Measurements from ENCODE around the gene ADGRG7. TPM values are rescaled to one million over a fixed set of nuclear protein-coding genes. Genes with fewer than 3 reads are reported as not detected.

Gene ADGRG7
- polyA plus RNA-seq, 1 donor (not counting 4 experiments of a cell fraction or from before 2014, with no cell fraction given): 0.03 TPM

DNA sequence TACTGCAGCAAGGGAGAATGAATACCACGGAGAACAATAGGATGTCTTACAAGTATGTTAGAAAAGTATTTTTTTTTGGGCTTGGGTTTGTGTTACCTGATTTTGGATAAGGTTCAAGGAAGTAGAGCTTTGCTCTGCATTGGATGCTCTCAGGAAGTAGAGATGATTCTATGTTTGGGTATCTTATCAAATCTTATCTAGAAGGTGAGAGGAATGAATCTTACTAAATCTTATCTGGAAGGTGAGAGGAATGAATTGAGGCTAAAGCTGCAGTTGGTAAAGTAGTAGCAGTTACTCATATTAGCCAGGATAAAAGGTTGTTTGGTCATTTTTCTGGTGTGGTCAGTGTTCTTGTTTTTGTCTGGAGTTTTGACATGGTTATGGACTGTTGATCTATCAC, 117.3 kb downstream of the ADGRG7 start:
- Histone ChIP-seq H3K36me3 (ENCODE audit: control insufficient read depth in 2 of 2, extremely low read depth in 1 of 2, insufficient read depth in 2 of 2, low read length in 2 of 2) (peaks cover 14 to 35% of the 10 kb centered on the region in 2 experiments), H3K9ac (ENCODE audit: control insufficient read depth, extremely low read depth, insufficient read depth, low read length) (no peak overlapping the region), H2AFZ (ENCODE audit: control insufficient read depth, low read length) (no peak overlapping the region), H3K27ac (ENCODE audit: control insufficient read depth, insufficient read depth, low read length) (no peak overlapping the region), H4K20me1 (ENCODE audit: control insufficient read depth, extremely low read depth, insufficient read depth, low read length) (peaks cover 3% of the 10 kb centered on the region), H3K4me2 (ENCODE audit: control insufficient read depth, extremely low read depth, insufficient read depth, low read depth, low read length) (no peak overlapping the region), H3K9me1 (ENCODE audit: control insufficient read depth, extremely low read depth, insufficient read depth, low read length) (no peaks in the 10 kb centered on the region), H3K4me1 (ENCODE audit: control insufficient read depth, extremely low read depth, insufficient read depth, low read length) (no peaks in the 10 kb centered on the region), H3K9me3 (ENCODE audit: control insufficient read depth, low read depth, low read length) (no peaks in the 10 kb centered on the region), H3K4me3 (ENCODE audit: control insufficient read depth in 2 of 3, extremely low read depth in 1 of 3, insufficient read depth in 2 of 3, low read depth in 1 of 3, low read length in 3 of 3) (no peak overlapping the region), H3K79me2 (ENCODE audit: control insufficient read depth, insufficient read depth, low read length) (peaks cover 74% of the 10 kb centered on the region), H3K27me3 (ENCODE audit: control insufficient read depth, extremely low read depth, insufficient read depth, low read length) (no peaks in the 10 kb centered on the region)
- TF ChIP-seq, protein P1, sequence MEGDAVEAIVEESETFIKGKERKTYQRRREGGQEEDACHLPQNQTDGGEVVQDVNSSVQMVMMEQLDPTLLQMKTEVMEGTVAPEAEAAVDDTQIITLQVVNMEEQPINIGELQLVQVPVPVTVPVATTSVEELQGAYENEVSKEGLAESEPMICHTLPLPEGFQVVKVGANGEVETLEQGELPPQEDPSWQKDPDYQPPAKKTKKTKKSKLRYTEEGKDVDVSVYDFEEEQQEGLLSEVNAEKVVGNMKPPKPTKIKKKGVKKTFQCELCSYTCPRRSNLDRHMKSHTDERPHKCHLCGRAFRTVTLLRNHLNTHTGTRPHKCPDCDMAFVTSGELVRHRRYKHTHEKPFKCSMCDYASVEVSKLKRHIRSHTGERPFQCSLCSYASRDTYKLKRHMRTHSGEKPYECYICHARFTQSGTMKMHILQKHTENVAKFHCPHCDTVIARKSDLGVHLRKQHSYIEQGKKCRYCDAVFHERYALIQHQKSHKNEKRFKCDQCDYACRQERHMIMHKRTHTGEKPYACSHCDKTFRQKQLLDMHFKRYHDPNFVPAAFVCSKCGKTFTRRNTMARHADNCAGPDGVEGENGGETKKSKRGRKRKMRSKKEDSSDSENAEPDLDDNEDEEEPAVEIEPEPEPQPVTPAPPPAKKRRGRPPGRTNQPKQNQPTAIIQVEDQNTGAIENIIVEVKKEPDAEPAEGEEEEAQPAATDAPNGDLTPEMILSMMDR (optimal IDR thresholded peaks at IDR 0.05 in 1 of 3, IDR thresholded peaks at IDR 0.05 in 1 of 3, conservative IDR thresholded peaks at IDR 0.05 in 1 of 3; ENCODE audit: extremely low read depth in 1 of 3, insufficient read depth in 2 of 3, low read length in 3 of 3): no peak
- TF ChIP-seq EZH2 (IDR thresholded peaks at IDR 0.05; ENCODE audit: low read length): no peak
- DNase-seq (ENCODE audit: low read depth, low spot score) (no peak), FAIRE-seq (peak; percentile 63)
- dilution Hi-C loops (cut with MboI; ENCODE audit: extremely low pct_ligation_motif_present, low sequenced_read_pairs): no loop called here

DNA sequence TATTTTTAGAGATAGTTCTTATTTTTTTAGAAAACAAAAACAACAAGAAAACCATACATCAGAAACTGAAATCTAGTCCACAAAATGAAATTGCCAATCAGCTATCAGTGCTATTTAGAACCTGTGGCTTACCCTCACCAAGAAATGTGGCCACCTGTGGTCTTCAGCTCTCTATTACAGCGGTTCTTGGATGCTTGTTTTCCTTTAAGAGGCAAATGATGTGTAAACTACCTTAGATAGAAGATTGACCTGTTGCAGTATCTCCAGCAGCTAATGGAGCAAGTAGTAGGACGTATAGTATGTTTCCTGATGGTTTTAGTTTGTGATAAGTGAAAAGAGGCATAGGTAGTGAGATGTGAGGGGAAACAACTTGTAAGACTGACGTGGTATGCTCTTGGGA, 121.1 kb downstream of the ADGRG7 start:
- Histone ChIP-seq H3K9ac (ENCODE audit: control insufficient read depth, extremely low read depth, insufficient read depth, low read length) (no peak overlapping the region), H3K27ac (ENCODE audit: control insufficient read depth, insufficient read depth, low read length) (no peak overlapping the region), H3K36me3 (ENCODE audit: control insufficient read depth in 2 of 2, extremely low read depth in 1 of 2, insufficient read depth in 2 of 2, low read length in 2 of 2) (peaks cover 18 to 44% of the 10 kb centered on the region in 2 experiments), H3K9me3 (ENCODE audit: control insufficient read depth, low read depth, low read length) (no peaks in the 10 kb centered on the region), H2AFZ (ENCODE audit: control insufficient read depth, low read length) (no peak overlapping the region), H3K4me1 (ENCODE audit: control insufficient read depth, extremely low read depth, insufficient read depth, low read length) (no peaks in the 10 kb centered on the region), H3K27me3 (ENCODE audit: control insufficient read depth, extremely low read depth, insufficient read depth, low read length) (no peaks in the 10 kb centered on the region), H3K9me1 (ENCODE audit: control insufficient read depth, extremely low read depth, insufficient read depth, low read length) (no peaks in the 10 kb centered on the region), H3K79me2 (ENCODE audit: control insufficient read depth, insufficient read depth, low read length) (peaks cover 75% of the 10 kb centered on the region), H3K4me3 (ENCODE audit: control insufficient read depth in 2 of 3, extremely low read depth in 1 of 3, insufficient read depth in 2 of 3, low read depth in 1 of 3, low read length in 3 of 3) (no peak overlapping the region), H3K4me2 (ENCODE audit: control insufficient read depth, extremely low read depth, insufficient read depth, low read depth, low read length) (no peak overlapping the region), H4K20me1 (ENCODE audit: control insufficient read depth, extremely low read depth, insufficient read depth, low read length) (peaks cover 3% of the 10 kb centered on the region)
- dilution Hi-C loops (cut with MboI; ENCODE audit: extremely low pct_ligation_motif_present, low sequenced_read_pairs): no loop called here
- no peak for TF ChIP-seq EZH2 (IDR thresholded peaks at IDR 0.05; ENCODE audit: low read length)
- TF ChIP-seq, protein P1 (optimal IDR thresholded peaks at IDR 0.05 in 1 of 3, IDR thresholded peaks at IDR 0.05 in 1 of 3, conservative IDR thresholded peaks at IDR 0.05 in 1 of 3; ENCODE audit: extremely low read depth in 1 of 3, insufficient read depth in 2 of 3, low read length in 3 of 3): no peak
- DNase-seq (ENCODE audit: low read depth, low spot score) (no peak), FAIRE-seq (no peak)

Measured in keratinocyte (primary cell).